Measurements from ENCODE around the gene HMGCL. TPM values are rescaled to one million over a fixed set of nuclear protein-coding genes. Genes with fewer than 3 reads are reported as not detected.
"Not testable (repeated sequence)": the region's sequence is repeated elsewhere in the genome, so short reads cannot be mapped to it uniquely, and the experiment has no call there.

HMGCL gene
- total RNA-seq, 1 donor, result 38.1 TPM

DNA sequence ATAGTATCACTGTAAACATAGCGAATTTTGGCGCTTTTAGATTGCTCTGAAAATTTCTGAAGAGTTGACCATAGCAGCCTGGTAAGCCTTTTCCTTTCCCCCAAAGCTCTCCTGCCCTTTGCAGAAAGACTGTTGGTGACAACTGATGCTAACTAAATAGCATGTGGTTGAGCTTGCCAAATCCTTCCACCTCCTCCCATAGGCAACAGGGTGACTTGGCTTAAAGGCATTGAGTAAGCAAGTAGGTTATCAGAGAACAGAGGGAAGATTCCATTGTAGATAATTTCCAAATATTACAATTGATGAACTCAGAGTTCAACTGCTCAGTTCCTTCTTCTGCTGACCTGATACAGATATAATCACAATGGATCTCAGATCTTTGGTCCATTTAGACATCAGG lies 19.9 kb upstream of the HMGCL start:
- TF ChIP-seq, protein P1, sequence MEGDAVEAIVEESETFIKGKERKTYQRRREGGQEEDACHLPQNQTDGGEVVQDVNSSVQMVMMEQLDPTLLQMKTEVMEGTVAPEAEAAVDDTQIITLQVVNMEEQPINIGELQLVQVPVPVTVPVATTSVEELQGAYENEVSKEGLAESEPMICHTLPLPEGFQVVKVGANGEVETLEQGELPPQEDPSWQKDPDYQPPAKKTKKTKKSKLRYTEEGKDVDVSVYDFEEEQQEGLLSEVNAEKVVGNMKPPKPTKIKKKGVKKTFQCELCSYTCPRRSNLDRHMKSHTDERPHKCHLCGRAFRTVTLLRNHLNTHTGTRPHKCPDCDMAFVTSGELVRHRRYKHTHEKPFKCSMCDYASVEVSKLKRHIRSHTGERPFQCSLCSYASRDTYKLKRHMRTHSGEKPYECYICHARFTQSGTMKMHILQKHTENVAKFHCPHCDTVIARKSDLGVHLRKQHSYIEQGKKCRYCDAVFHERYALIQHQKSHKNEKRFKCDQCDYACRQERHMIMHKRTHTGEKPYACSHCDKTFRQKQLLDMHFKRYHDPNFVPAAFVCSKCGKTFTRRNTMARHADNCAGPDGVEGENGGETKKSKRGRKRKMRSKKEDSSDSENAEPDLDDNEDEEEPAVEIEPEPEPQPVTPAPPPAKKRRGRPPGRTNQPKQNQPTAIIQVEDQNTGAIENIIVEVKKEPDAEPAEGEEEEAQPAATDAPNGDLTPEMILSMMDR (IDR thresholded peaks at IDR 0.05; ENCODE audit: insufficient read depth, low read length), result no peak
- H3K4me3 ChIP-seq (ENCODE audit: low read depth, low read length), result no peak overlapping the region
- no peak for DNase-seq (ENCODE audit: low read depth)

GRCh38 chr1:23843644-23844043 lies 18.4 kb upstream of the HMGCL start:
- TF ChIP-seq, protein P1 (IDR thresholded peaks at IDR 0.05; ENCODE audit: insufficient read depth, low read length), result no peak
- no peak for DNase-seq (ENCODE audit: low read depth)
- no peak overlapping the region for H3K4me3 ChIP-seq (ENCODE audit: low read depth, low read length)

DNA sequence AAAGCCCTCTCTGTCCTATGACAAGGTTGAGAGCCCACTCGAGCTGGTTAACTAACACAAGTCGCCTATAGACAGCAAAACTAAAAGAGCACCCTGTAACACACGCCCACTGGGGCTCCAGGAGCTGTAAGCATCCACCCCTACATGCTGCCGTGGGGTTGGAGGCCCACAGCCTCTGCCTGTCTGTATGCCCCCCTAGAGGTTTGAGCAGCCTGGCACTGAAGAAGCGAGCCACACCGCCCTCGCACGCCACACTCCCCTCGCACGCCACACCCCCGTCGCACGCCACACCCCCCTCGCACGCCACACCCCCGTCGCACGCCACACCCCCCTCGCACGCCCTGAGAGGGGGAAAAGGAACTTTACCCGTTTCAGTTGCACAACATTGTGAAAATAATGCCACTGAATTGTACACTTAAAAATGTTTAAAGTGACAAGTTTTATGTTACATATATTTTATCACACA lies 13.2 kb upstream of the HMGCL start:
- peak overlapping the region; percentile 57 for H3K4me3 ChIP-seq (ENCODE audit: low read depth, low read length)
- DNase-seq (ENCODE audit: low read depth), result peak; percentile 37
- TF ChIP-seq, protein P1 (IDR thresholded peaks at IDR 0.05; ENCODE audit: insufficient read depth, low read length), result no peak

DNA sequence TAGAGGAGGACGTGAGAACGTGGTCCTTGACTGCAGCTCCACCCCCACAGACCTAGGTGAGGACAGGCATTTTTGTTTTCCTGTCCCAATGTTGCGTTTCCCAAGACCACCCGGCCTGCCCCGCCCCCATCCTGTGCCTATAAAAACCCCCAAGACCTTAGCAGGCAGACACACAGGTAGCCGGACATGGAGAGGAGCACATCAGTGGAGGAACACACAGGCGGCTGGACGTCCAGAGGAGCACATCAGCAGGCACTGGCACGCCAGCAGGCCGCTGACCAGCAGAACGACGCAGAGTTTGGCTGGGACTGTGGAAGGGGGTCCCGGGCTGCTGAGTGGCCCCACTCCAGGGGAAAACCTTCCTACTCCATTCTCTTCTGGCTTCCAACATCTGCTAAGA lies 12.7 kb upstream of the HMGCL start:
- DNase-seq (ENCODE audit: low read depth), result no peak
- no peak overlapping the region for H3K4me3 ChIP-seq (ENCODE audit: low read depth, low read length)
- TF ChIP-seq, protein P1 (IDR thresholded peaks at IDR 0.05; ENCODE audit: insufficient read depth, low read length), result no peak

DNA sequence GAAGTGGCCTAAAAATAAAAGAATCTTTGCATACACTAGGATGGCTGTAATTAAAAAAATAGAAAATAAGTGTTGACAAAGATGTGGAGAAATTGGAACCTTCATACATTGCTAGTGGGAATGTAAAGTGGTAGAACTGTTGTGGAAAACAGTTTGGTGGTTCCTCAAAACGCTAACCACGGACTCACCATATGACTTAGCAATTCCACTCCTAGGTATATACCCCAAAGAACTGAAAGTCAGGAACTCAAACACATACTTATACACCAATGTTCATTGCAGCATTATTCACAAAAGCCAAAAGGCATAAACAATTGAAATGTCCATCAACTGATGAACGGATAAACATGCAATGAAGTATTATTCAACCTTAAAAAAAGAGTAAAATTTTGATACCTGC lies 10.8 kb upstream of the HMGCL start:
- TF ChIP-seq, protein P1 (IDR thresholded peaks at IDR 0.05; ENCODE audit: insufficient read depth, low read length), result no peak
- no peak for DNase-seq (ENCODE audit: low read depth)
- H3K4me3 ChIP-seq (ENCODE audit: low read depth, low read length), result no peak overlapping the region

DNA sequence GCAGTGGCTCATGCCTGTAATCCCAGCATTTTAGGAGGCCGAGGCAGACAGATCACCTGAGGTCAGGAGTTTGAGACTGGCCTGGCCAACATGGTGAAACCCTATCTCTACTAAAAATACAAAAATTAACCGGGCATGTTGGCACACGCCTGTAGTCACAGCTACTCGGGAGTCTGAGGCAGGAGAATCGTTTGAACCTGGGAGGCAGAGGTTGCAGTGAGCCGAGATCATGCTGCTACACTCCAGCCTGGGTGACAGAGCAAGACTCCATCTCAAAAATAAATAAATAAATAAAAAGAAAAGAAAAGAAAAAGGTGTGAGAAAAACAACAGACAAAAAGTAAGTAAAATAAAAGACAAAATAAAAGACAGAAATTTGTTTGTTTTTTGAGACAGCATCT lies 8.9 kb upstream of the HMGCL start:
- H3K4me3 ChIP-seq (ENCODE audit: low read depth, low read length); DNase-seq (ENCODE audit: low read depth): not testable (repeated sequence)

- no peak for DNase-seq (ENCODE audit: low read depth)
- TF ChIP-seq, protein P1 (IDR thresholded peaks at IDR 0.05; ENCODE audit: insufficient read depth, low read length), result no peak
- H3K4me3 ChIP-seq (ENCODE audit: low read depth, low read length), result no peak overlapping the region
Observed at GRCh38 chr1:23827717-23828116, 2.5 kb upstream of the HMGCL start.

GRCh38 chr1:23826590-23826989 lies 1.4 kb upstream of the HMGCL start:
- not testable (repeated sequence) for H3K4me3 ChIP-seq (ENCODE audit: low read depth, low read length); DNase-seq (ENCODE audit: low read depth)
